ENCODE measurements around the gene DNAJB2.

DNA sequence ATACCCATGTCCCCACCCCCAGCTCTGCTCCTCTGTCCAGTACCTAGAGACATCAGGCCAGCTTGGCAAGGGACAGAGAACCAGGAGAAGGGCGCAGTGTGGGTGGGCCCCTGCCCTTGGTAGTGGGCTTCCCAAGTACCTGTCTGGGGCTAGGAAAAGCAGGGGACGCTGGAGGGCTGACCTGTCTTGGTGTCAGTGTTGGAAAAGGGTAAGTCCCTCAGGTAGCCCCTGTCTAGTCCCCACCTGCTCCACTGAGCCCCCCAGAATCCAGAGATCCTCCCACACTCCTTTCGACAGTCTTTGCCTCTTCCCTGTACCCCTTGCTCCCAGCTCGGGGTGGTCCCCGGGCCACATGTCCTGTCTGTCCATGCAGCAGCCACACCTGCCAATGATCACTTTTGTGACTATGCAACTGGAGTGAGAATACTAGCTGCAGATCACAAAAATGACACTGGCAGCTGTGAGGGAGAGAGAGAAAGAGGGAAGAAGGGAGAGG lies 14.6 kb downstream of the DNAJB2 start:
- TF ChIP-seq POLR2AphosphoS5 (IDR thresholded peaks at IDR 0.05) (no peak), POLR2A (IDR thresholded peaks at IDR 0.05) (no peak), EP300 (IDR thresholded peaks at IDR 0.05) (no peak)

Data from suprapubic skin (tissue), 4 donors.